Choroid plexus epithelial cell (primary cell): ENCODE results near the gene MAN1A2.

Experiments used
- DNase-seq: peaks from one replicate; pipeline ENCODE4 v3.0.0-alpha.2; 2010; ENCODE audit warnings: low read depth
- H3K4me3 ChIP-seq: 2 replicates; pipeline ENCODE4 v1.5.1; 2011; ENCODE audit warnings: low read depth, mild to moderate bottlenecking, control low read depth, low read length, moderate library complexity
- CTCF ChIP-seq: conservative IDR thresholded peaks from 2 replicates; pipeline ENCODE4 v1.5.1; 2011; ENCODE audit warnings: low read depth, mild to moderate bottlenecking, control low read depth, inconsistent platforms, low read length, moderate library complexity

MAN1A2 gene

DNA sequence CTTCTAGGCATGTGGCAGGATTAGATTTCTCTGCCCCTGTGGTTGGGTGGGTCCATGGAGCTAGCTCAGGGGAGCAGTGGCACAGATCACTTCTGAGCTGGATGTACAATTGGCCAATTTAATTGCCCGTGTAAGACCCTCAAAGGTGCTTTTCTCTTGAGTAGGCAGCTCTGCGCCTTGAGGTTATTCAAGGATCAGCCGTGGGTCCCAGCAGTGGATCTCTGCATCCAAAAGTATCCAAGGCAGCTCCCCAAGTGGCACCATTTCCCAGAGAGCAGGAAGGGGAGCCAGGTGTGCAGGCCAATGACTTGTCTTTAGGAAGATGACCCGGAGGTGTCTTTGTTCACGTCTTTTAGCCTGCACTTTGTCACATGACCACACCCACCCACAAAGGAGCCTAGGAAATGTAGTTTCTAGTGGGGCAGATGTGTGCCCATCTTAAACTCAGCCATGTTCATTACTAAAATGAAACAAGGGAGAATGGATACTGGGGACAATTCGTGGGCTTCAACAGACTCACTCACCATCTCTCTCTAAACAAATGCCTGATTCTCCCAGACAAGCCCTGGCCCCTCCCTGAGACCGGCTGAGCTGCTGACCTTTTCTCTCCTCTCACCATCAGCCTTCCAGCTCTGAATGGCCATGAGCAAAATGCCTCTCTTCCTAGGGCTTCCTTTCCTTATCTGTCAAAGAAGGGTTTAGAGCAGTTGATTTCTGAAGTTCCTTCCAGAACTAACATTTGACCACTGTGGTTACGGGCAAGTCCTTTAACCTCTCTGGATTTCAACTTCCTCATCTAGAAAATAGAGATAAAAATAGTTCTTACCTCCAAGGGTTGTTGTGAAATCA is 197.2 kb downstream of the MAN1A2 start:
- TF ChIP-seq CTCF: no peak
- DNase-seq: no peak
- no peak overlapping the region for H3K4me3 ChIP-seq

DNA sequence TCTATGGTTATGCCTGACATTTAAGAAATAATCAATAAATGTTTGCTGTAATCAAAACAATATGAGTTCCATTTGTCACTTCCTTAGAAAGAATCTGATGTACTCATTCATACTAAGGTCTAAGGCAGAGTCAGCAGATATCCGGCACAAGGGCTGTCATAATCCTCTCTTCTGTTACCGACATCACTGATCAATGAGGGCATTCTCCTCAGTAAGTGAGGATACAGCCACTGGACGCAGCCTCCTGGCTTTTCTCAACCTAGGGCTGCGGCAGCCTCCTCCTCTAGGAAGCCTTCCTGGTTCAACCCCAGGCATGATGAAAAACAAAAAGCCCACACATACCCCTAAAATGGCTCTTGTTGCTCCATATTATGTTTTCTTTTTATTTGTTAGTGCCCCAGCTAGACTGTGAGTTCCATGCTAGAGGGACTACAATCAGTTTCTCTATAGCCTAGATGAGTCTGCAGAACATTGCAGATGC is 197.9 kb downstream of the MAN1A2 start:
- no peak for TF ChIP-seq CTCF
- no peak for DNase-seq
- H3K4me3 ChIP-seq: no peak overlapping the region

- no peak for TF ChIP-seq CTCF
- no peak for DNase-seq
- H3K4me3 ChIP-seq: no peak overlapping the region
Observed at GRCh38 chr1:117565745-117566455, 198.7 kb downstream of the MAN1A2 start.

GRCh38 chr1:117566556-117566955 is 199.3 kb downstream of the MAN1A2 start:
- no peak overlapping the region for H3K4me3 ChIP-seq
- no peak for TF ChIP-seq CTCF
- DNase-seq: no peak

- no peak for TF ChIP-seq CTCF
- H3K4me3 ChIP-seq: no peak overlapping the region
- DNase-seq: no peak
Observed at GRCh38 chr1:117567435-117567834, 200.2 kb downstream of the MAN1A2 start.

GRCh38 chr1:117567976-117568375 is 200.7 kb downstream of the MAN1A2 start:
- TF ChIP-seq CTCF: no peak
- H3K4me3 ChIP-seq: no peak overlapping the region
- DNase-seq: no peak

DNA sequence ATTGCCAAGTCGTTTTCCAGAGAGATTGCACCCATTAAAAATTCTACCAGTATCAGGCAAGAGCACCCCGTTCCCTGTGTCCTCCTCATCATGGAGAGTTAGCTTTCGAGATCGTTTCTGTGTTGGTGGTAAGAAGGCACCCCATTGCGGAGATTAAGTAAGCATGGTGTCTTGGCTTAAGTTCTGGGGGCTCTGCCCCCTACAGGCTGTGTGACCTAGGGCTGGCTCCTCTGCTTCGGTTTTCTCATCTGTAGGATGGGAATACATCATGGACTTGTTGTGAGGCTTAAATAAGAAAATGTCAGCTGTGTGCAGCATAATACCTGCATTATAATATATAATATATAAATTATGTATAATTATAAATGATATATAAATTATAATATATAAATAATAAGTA is 201.8 kb downstream of the MAN1A2 start:
- no peak overlapping the region for H3K4me3 ChIP-seq
- DNase-seq: no peak
- TF ChIP-seq CTCF: no peak
